ENCODE data around the gene CARS2.
"Not testable (repeated sequence)": the region's sequence is repeated elsewhere in the genome, so short reads cannot be mapped to it uniquely, and the experiment has no call there.

Gene CARS2

DNA sequence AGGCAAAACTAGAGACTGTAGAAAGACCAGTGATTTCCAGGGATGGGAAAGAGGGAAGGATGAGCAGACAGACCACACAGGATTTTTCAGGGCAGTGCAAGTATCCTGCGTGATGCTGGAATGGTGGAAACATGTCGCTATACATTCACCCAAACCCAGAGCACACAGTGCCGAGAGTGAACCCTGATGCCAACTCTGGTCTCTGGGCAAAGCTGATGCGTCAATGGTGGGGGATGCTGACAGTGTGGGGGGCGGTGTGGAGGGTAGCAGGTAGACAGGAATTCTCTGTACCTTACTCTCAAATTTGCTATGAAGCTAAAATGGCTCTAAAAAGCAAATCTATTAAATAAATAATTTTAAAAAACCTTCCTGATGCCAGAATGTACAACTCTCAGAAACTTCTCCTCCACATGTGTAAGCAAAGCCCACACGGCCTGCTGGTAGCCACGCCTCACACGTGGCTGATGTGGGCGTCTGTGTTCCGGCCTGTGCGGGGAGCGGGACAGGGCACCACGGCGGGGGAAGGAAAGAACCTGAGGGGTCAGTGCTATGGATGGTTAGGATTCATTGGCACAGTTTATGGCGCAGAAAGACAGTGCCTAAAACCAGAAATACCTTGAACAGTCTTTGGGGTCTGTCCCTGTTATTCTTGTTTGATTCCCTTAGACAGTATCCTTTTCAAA, 23.9 kb downstream of the CARS2 start:
- no peak for DNase-seq

DNA sequence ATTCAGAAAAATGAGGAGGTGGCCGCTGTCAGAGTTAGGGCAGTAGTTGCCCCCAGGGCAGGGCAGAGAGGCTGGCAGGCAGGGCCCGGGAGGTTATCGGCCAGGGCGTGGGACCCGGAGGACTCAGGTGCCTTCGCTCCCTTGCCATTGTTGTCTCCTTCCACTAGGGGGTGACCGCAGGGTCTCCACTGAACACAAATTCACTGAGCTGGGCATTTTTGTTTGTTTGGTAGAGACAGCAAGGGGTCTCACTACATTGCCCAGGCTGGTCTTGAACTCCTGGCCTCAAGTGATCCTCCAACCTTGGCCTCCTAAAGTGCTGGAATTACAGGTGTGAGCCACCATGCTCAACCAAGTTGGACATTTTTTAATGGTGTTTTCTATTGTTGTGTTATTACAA, 25.1 kb downstream of the CARS2 start:
- DNase-seq, result peak; percentile 12

DNA sequence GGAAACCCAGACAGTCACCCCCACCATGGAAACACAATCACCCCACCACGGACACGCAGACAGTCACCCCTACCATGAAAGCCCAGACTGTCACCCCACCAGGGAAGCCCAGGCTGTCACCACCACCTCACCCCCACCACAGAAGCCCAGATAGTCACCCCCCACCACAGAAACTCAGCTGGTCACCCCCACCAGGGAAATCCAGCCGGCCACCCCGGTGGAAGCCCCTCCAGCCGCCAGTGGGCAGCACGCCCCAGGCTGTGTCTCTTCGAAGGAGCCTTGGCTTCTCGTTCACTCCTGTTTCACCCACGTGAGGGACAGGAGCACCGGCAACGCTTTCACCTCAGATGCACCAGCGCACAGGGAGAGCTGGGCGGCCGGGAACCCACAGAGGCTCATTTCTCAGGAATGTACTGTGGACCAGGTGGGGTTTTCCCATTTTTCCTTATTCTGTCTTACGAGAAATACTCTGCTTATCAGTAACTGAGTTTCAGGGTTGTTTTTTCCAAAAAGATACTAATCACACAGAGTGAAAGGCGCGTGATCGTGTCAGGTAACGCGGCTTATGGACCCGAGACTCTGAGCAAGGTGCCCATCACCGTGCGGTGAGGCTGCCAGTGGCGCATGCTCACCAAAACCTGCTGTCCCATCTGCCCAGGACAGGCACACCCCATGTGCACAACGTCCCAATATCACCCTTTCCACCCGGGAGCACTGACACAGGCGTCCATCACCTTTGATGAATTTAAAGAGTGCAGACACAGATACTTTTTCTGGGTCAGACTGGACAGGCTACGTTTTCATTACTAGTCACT, 28.0 kb downstream of the CARS2 start:
- no peak for DNase-seq

DNA sequence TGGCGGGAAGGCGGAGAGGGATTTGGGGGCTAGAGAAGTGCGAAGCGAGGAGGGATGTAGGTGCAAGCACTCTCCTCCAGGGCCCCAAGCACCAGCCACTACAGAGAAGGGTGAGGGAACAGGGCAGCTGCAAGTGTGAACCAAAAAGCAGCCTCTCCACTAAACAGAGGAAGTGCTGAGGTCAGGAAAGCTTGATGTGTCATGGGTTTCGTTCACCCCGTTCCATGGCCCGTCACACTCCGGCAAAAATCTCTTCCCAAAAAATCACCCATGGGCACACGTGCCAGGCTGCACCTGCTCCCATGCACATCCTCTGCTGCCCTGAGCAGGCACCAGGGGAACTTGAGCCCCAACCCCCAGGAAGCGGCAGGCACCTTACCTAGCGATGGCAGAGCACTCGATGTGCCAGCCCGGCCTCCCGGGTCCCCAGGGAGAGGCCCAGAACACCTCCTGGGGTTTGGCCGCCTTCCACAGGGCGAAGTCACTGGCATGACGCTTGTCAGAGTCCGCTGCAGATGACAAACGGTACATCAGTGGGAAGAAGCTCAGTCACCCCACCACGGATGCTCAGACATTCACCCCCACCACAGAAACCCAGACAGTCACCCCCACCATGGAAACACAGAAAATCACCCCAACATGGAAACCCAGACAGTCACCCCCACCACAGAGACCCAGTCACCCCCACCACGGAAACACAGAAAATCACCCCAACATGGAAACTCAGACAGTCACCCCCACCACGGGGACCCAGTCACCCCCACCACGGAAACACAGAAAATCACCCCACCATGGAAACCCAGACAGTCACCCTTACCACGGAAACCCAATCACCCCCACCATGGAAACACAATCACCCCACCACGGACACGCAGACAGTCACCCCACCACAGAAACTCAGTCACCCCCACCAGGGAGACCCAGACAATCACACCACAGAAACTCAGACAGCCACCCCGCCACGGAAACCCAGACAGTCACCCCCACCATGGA, 29.0 kb downstream of the CARS2 start:
- DNase-seq, result no peak

DNA sequence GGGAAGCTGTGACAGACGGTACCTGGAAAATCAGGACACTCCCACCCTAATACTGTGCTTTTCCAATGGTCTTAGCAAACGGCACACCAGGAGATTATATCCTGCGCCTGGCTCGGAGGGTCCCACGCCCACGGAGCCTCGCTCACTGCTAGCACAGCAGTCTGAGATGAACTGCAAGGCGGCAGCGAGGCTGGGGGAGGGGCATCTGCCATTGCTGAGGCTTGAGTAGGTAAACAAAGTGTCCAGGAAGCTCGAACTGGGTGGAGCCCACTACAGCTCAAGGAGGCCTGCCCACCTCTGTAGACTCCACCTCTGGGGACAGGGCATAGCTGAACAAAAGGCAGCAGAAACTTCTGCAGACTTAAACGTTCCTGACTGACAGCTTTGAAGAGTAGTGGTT, 36.1 kb downstream of the CARS2 start:
- not testable (repeated sequence) for DNase-seq

DNA sequence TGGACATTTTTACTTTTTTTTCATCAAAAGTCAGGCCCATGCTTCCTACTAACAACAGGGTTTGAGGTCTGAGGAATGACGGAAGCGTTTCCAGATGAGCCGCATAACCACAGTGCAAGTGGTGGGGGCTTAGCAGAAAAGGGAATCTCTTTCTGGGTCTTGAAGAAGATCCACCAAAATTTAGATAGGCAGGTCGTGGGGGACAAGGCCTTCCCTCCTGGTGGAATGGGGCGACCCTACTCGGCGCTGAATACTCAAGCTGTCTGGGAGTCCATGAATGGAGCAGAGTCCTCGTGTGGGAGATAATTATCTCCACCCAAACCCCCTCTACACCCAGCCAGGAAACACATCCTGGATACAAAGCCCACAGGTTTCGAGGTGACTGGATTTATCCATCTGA, 36.9 kb downstream of the CARS2 start:
- no peak for DNase-seq

DNA sequence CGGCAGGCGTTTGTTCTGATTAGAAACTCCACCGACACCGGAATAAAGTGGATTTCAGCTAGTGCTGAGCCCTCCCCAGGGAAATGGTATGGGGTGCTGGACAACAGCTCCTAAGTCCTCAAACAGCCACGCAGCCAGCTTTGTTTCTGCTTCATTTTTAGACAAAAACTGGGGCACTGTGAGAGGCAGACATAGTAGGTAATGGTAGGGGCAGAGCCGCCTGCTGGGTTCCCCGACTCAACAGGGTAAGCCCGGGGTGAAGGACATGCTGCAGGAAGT, 39.7 kb downstream of the CARS2 start:
- DNase-seq, result no peak

DNA sequence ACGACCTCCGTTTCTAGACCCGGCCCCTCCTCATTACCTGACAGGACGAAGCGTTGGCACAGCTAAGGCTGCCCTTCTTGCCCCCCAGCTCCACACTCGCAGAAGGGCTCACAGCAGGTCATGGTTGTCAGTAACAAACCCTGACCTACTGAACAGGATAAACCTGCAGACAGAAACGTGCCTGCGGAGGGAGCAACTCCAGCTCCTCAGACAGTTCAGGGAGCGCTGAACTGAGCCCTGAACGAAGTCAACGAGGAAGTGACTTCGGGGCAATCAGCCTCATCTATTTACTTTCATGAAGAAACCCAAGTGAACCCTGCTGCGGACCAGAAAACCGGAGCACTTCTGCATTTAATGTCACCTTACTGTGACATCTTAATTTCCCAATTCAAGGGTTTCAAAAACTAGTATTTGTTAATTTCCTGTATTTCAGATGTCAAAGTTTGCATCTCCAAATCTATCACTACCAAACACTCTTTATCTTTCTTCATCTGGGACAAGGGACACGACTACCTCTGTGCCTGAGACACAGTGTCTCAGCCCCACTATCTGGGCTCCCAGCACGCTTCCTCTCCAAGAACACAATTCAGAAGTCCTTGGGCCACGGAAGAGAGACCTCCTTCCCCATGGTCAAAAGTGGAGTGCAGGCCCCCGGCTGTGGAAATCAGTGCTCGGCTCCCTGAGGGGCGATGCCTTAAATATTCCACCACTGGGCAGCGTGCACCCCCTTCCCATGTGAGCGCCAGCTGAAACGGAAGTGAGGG, 40.2 kb downstream of the CARS2 start:
- no peak for DNase-seq

DNA sequence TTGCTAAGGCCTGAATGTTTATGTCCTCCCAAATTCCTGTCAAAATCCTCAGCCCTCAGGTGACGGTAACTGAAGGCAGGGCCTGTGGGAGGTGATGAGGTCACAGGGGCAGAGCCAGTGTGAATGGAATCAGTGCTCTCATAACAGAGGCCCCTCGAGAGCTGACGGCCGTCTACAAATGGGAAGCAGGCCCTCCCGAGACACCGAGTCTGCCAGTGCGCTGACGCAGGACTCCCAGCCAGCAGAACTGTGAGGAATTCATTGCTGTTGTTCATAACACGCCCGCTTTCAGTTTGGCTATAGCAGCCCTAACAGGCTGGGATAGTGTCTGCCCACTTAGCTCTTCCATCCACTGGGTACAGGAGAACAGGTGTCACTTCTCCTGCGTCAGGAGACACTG, 41.2 kb downstream of the CARS2 start:
- no peak for DNase-seq

DNA sequence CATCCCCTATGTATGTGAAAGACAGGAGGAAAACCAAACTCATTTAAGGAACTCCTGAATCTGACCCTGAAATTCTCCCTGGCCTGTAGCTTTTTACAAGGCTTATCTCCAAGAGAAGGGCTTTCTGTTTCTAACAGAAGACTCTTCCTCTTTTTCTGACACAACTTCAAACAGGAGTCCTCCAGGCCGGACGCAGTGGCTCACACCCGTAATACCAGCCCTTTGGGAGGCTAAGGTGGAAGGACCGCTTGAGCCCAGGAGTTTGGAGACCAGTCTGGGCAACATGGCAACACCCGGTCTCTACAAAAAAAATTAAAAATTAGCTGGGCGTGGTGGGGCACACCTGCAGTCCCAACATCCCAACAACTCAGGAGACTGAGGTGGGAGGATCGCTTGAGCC, 41.9 kb downstream of the CARS2 start:
- no peak for DNase-seq

DNA sequence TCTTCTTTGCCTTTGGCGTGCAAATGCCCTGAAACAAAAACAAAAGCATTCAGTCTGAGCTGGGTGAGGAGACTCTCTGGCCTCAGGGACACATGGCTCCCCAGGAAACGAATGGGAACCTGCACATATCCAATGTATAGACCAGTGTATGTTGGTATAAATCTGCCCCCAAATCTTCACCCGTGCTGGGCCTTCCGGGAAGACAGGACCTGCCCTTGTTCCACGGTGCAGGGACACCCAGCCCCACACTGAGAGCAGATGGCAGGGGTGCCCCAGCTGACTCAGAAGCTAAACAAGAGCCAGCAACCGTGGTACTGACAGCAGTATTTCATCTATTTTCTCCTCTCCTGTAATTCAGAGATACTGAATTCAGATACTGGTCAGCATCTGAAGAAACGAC, 42.4 kb downstream of the CARS2 start:
- no peak for DNase-seq

DNA sequence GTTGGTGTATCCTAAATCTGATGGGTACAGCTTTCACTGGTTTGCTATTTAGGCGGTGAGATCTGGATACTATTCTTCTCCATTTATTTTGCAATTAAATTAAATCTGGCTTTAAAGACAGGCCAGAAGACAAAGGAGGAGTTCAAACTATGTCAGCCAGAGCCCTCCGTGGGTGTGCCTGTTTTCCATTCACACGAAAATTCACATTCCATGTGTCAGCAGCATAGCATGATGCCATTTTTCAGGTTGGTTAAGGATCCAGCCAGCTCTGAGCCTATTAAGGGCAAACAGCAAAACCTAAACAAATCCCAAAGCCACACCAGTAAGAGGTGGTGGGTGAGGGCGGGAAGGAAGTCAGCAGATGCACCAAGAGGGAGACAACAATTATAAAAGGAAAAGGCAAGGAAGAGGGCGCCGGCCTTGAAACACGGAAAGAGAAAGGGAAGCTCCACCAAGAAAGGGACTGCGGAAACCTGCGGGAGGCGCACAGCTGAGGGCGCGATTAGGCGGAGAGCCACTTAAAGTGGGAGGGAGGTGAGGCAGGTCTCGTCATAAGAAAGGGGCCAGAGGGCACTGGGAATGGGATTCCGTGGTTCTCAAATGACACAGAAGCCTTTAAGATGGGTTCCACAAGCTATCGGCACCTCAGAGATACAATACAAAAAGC, 43.0 kb downstream of the CARS2 start:
- no peak for DNase-seq

DNA sequence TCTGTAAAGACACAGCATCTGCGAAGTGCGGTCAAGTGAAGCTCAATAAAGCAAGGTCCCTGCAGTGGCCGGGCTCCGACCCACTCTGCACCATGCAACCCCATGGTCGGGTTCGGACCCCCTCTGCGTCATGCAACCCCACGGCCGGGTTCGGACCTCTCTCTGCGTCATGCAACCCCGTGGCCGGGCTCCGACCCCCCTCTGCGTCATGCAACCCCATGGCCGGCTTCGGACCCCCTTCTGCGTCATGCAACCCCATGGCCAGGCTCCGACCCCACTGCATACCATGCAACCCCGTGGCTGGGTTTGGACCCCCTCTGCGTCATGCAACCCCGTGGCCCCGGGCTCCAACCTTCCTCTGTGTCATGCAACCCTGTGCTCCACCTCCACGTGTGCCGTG, 43.8 kb downstream of the CARS2 start:
- DNase-seq, result no peak

DNA sequence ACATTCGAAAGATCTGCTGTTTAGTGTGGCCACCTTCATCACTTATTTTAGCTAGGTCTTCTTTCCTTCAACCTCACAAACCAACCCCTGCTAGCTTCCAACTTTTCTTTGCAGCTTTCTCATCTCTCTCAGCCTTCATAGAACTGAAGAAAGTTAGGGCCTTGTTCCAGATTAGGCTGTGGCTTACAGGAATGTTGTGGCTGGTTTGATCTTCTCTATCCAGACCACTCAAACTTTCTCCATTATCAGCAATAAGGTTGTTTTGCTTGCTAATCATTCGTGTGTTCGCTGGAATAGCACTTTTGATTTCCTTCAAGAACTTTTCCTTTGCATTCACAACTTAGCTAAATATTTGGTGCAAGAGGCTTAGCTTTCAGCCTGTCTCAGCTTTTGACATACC, 44.7 kb downstream of the CARS2 start:
- no peak for DNase-seq

DNA sequence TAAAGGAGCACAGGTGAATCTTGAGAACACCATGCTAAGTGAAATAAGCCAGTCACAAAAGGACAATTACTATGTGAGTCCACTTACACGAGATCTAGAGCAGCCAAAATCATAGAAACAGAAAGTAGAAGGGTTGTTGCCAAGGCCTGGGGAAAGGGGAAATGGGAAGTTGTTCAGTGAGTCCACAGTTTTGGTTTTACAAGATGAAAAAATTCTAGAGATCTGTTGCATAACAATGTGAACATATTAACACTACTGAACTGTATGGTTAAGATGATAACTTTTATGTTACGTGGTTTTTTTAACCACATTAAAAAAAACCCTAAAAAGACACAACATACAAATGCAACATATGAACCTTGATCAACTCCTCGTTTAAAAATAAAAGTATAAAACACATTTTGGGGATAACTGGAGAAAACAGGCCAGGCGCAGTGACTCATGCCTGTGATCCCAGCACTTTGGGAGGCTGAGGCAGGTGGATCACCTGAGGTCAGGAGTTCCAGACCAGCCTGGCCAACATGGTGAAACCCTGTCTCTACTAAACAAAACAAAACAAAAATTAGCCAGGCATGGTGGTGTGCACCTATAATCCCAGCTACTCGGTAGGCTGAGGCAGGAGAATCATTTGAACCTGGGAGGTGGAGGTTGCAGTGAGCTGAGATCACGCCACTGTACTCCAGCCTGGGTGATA, 47.6 kb downstream of the CARS2 start:
- DNase-seq, result not testable (repeated sequence)

DNA sequence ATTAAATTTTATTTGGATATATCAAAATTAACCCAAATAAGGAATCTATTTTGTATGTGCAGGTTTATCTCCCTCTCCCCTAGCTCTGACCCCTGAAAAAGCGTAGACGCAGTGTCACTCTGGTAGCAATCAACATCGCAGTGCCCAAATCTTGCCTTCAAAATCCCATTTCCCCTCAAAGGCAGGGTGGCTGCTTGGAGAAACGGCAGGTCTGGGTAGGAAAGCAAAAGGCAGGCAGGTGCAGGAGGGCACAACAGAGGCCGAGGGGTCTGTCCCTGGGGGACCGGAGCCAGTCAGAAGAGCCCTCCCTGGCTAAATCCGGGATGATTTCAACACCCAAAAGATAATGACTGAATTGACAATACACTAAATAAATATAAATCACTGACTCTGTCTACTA, 48.7 kb downstream of the CARS2 start:
- no peak for DNase-seq

DNA sequence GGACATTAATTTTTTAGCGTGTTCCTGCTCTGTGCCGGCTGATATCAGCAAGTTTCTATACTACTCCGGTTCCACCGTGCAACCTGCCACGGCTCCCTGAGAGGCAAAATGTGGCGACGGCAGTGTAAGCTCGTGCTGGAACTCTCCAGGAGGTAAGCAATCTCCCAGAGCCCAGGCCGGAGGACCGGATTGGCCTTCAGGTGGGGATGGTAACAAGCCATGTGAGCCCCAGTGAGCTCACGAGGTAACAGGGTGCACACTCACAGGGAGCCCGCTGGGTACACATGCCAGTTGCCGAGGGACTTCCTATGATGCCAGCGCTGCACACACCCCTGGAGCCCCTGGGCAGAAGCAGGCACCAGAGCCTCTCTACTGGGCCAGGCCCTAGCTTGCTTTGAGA, 52.1 kb downstream of the CARS2 start:
- no peak for DNase-seq

DNA sequence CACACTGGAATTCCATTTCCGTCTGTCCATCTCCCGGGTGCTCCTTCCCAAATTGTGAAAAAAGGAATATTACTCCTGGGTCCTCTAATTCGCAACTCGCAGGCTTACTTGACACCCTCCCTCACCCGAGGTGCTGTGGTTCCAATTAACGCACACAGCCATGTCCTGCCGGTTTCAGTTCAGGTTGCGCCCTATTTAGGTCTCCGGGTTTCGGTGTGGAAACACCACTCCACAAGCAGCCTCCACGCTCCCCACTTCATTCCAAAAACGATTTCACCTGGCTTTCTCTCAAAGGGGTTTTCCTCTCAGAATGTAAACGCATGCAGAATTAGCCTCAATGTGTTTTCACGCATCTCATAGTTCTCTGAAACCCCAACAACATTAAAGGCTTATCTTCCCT, 52.6 kb downstream of the CARS2 start:
- DNase-seq, result no peak

DNA sequence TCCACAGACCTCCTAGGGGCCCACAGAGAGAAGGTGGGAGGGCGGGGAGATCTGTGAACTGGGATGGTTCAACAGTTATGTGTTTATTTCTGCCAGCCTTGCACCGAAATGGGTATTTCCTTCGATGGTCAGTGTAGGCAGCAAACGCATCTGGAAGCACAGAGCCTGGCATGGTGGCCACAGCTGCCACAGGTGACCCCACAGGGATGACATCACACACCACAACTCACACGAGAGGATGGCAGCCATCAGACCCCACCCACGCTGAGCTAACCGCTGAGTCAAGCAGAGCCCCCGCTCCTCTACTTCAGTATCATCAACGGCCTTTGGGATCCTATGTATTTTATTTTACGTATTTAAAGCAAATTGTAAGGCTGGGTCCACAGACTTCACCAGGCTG, 53.2 kb downstream of the CARS2 start:
- DNase-seq, result no peak

DNA sequence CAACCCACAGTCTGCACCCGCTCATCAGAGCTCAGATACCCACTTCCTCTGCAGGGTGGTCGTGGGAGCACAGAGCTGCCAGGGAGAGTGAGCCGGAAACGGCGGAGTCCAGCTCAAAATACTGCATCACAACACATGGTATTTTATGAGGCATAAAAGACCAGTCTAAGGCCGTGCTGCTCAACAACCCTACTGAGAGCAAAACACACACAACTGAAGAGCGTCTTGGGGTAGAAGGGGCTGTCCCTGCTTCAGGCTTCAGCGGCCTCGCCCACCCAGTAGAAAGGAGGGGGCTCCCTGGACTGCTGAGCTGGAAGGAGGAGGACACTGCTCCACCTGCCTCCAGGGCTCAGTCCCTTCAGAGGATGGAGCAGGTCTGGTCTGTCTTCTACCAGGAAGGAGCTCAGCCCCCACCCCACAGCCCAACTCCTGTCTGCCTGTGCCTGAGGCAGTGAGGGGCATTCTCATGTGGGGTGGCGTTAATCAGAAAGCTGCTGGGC, 53.6 kb downstream of the CARS2 start:
- no peak for DNase-seq

DNA sequence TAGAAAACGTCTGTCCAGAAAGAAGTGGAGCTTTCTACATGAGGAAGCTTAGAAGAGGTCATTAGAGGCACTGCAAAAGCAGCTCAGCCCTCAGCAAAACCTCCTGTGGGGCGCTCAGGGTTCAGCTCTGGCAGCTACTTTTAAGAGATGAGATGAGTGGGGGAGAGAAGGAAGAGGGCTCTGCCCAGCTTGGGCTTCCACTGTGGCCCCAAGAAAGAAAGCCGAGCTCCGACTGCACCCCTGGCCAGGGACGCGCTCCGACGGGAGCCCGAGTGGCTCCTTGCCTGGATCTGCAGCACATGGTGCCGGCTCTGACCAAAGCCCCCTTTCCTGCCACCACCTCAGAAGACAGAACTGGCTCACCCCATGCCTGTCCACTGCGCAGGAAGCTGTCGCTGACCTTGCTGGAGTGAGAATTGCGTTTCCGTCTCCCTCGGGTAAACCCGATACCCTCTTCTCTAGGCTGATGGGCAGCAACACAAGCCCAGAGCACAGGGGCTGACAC, 54.1 kb downstream of the CARS2 start:
- DNase-seq, result no peak

All from NCI-H1694 treated with DMSO at 0.1 percent for 48 hours (cell line).